ENCODE data around the gene ITLN1.

DNA sequence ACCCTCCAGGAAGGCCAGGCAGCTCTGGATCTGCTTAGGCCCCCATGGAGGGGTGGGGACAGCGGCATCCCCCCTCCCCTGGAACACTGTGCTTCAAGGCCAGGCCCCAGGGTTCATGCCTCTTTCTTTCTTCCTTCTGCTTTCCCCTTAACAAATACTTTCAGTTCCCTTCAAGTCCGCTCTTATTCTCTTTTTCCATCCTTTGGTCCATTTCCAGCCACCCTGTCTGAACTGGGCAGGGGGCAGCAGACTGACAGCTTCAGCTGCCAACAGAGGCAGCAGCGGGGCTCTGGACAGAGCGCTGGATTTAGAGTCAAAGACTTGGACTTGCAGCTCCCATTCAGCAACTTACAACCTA lies 21.2 kb downstream of the ITLN1 start:
- TF ChIP-seq, protein P1, sequence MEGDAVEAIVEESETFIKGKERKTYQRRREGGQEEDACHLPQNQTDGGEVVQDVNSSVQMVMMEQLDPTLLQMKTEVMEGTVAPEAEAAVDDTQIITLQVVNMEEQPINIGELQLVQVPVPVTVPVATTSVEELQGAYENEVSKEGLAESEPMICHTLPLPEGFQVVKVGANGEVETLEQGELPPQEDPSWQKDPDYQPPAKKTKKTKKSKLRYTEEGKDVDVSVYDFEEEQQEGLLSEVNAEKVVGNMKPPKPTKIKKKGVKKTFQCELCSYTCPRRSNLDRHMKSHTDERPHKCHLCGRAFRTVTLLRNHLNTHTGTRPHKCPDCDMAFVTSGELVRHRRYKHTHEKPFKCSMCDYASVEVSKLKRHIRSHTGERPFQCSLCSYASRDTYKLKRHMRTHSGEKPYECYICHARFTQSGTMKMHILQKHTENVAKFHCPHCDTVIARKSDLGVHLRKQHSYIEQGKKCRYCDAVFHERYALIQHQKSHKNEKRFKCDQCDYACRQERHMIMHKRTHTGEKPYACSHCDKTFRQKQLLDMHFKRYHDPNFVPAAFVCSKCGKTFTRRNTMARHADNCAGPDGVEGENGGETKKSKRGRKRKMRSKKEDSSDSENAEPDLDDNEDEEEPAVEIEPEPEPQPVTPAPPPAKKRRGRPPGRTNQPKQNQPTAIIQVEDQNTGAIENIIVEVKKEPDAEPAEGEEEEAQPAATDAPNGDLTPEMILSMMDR (IDR thresholded peaks at IDR 0.05): no peak
- TF ChIP-seq POLR2A (IDR thresholded peaks at IDR 0.05): no peak
